HL-60 (cell line): ENCODE measurements around the gene DDX23.

Experiments
- DNase-seq, 2 experiments: peaks; one replicate each; pipeline ENCODE4 v3.0.0-alpha.2; 2010 to 2020; ENCODE audit warnings: low read depth in 1 of 2, low spot score in 1 of 2
- H3K27ac ChIP-seq: fragments of 250-450 bp; sonication (Bioruptor Pico); replicated peaks from 2 replicates; pipeline ENCODE4 v1.5.1; 2020; ENCODE audit warnings: mild to moderate bottlenecking, moderate library complexity
- H3K27me3 ChIP-seq: fragments of 250-450 bp; sonication (Bioruptor Pico); 2 replicates; pipeline ENCODE4 v1.5.1; 2021; ENCODE audit warnings: mild to moderate bottlenecking, moderate library complexity; ENCODE audit not compliant: insufficient read depth, poor library complexity, severe bottlenecking
- H3K4me3 ChIP-seq: replicated peaks from 2 replicates; pipeline ENCODE4 v1.5.1; 2011; ENCODE audit warnings: mild to moderate bottlenecking, control low read depth, low read length; ENCODE audit not compliant: insufficient read depth
- CTCF ChIP-seq: IDR thresholded peaks from one replicate; pipeline ENCODE4 v1.5.1; 2011; ENCODE audit warnings: low read length, control low read depth, inconsistent platforms; ENCODE audit not compliant: insufficient read depth
- GABPA ChIP-seq: IDR thresholded peaks from 2 replicates; pipeline ENCODE4 v1.6.1; 2012; ENCODE audit warnings: low read depth
- POLR2AphosphoS5 ChIP-seq: IDR thresholded peaks from 2 replicates; pipeline ENCODE4 v1.6.1; 2012; ENCODE audit warnings: low read depth
- SPI1 ChIP-seq: IDR thresholded peaks from 2 replicates; pipeline ENCODE4 v1.6.1; 2012; ENCODE audit warnings: low read depth, mild to moderate bottlenecking, borderline replicate concordance
- TF ChIP-seq, protein P1 (sequence below): IDR thresholded peaks from 2 replicates; pipeline ENCODE4 v1.6.1; 2012; ENCODE audit warnings: low read depth; ENCODE audit not compliant: insufficient replicate concordance

Gene DDX23

DNA sequence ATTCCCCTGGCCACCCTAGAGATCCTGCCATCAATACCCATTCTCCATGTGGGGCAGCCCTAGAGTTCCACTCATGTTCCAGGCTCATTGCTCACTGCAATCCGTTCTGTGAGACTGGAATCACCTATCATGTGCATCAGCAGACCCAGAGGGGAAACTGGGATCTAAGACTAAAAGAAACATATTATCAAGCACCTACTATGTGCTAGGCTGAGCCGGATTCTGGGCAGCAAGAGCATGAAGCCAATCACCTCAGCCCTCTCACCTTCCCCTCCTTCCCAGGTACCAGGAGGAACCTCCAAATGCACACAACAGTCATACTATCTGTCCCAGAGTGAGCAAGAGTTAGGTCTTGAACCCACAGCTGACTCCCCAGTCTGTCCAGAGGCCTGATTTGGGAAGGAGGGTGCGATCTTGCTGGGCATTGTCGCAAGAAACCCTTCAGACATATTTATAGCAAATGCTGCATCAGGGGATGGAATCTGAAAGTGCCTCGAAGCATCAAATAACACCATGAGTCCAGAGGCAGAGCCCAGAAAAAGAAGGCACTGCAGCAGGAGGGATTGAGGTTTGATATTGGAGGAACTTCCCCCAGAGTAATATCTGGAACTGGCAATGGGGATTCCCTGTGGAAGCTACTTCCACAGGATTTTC lies 40.4 kb downstream of the DDX23 start:
- no peak overlapping the region for H3K4me3 ChIP-seq
- H3K27me3 ChIP-seq = no peaks in the 10 kb centered on the region
- no peak for DNase-seq
- H3K27ac ChIP-seq = no peak overlapping the region
- TF ChIP-seq, protein P1, sequence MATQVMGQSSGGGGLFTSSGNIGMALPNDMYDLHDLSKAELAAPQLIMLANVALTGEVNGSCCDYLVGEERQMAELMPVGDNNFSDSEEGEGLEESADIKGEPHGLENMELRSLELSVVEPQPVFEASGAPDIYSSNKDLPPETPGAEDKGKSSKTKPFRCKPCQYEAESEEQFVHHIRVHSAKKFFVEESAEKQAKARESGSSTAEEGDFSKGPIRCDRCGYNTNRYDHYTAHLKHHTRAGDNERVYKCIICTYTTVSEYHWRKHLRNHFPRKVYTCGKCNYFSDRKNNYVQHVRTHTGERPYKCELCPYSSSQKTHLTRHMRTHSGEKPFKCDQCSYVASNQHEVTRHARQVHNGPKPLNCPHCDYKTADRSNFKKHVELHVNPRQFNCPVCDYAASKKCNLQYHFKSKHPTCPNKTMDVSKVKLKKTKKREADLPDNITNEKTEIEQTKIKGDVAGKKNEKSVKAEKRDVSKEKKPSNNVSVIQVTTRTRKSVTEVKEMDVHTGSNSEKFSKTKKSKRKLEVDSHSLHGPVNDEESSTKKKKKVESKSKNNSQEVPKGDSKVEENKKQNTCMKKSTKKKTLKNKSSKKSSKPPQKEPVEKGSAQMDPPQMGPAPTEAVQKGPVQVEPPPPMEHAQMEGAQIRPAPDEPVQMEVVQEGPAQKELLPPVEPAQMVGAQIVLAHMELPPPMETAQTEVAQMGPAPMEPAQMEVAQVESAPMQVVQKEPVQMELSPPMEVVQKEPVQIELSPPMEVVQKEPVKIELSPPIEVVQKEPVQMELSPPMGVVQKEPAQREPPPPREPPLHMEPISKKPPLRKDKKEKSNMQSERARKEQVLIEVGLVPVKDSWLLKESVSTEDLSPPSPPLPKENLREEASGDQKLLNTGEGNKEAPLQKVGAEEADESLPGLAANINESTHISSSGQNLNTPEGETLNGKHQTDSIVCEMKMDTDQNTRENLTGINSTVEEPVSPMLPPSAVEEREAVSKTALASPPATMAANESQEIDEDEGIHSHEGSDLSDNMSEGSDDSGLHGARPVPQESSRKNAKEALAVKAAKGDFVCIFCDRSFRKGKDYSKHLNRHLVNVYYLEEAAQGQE = no peak
- no peak for TF ChIP-seq POLR2AphosphoS5
- no peak for TF ChIP-seq SPI1
- TF ChIP-seq CTCF = no peak
- TF ChIP-seq GABPA = no peak

DNA sequence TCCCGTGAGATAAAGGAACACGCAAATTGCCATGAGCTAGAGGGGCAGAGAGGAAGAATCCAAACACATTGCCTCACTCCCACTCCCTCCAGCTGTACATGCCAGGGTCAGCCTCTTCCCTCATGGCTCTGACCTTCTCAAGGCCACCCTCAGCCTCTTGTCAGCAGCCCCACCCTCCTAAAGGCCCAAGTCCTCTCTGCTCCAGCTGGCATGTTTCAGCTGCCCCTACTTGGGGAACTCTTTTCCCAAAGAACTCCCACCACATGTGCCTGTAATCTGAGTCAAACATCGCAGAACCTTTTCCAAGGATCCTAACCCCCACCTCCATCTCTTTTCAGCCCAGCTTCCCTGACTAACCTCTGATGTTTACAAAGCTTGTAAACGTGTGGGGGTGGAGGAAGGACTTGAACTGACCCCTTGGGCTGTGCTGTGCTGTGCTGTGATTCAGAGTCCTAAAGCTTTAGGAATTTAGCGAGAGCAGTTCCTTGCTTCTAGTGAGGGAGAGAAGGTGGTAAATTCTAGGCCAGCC lies 41.0 kb downstream of the DDX23 start:
- no peak for DNase-seq
- no peaks in the 10 kb centered on the region for H3K27me3 ChIP-seq
- H3K27ac ChIP-seq = no peak overlapping the region
- TF ChIP-seq SPI1 (no peak), CTCF (no peak), GABPA (no peak), POLR2AphosphoS5 (no peak)
- TF ChIP-seq, protein P1 = no peak
- H3K4me3 ChIP-seq = no peak overlapping the region

DNA sequence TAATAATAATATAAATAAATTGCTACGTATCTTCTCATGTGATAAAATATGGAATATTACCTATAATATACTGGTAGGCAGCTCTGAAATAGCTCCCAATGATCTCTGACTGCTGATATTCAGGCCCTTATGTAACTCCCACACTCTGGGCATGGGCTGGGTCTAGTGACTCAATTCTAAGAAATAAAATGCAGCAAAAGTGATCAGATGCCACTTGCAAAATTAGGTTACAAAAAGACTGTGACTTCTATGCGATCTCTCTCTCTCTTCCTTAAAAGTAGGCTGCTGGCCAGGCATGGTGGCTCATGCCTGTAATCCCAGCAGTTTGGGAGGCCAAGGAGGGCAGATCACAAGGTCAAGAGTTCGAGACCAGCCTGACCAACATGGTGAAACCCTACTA lies 44.0 kb downstream of the DDX23 start:
- DNase-seq = no peak
- Histone ChIP-seq H3K4me3 (no peak overlapping the region), H3K27me3 (no peaks in the 10 kb centered on the region), H3K27ac (no peak overlapping the region)
- TF ChIP-seq GABPA (no peak), SPI1 (no peak), CTCF (no peak), POLR2AphosphoS5 (no peak)
- TF ChIP-seq, protein P1 = no peak
